Stimulated activated CD4-positive, alpha-beta T cell treated with anti-CD3 and anti-CD28 coated beads, Interleukin-4, amount 100 ng/mL, for 1 hour (primary cell): Measurements from ENCODE around the gene AURKA.

Experiments
- DNase-seq: peaks from one replicate; pipeline ENCODE4 v3.0.0-alpha.2; 2020

The AURKA gene

DNA sequence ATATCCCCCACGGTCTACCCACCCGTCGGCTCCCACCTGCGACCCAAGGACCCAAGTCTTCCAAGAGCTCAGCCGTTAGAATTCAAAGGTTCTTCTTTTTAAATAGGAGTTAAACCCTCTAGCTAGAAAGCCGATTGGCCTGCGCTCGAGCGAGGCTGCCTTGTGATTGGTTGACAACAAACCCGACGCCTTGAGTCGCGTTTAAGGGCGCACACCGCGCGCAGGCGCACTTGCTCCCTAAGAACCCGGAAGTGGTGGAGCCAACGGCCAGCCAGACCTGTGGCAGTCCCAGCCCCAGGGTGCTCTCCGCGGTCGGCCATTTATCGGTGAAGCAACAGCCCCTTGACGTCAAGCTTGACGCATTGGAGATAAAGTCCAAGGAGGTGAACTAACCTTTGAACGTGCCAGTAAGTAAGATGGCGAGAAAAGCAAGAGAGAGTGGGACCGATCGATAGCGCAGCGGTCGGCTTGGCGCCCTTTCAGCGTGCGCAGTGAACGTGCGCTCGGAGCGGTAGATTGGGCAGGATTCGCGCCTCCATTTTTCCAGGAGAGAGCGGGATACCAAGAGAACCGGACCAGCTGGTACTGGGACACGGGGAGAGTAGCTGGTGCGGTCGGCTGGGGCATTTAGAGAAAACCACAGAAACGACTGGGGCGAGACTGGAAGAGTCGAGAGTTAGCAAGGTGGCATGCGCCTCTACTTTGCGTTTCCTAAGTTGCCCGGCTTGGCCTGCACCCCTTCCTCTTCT, at the start of gene AURKA, which contains the start of gene CSTF1:
Gene AURKA, minus strand, starts transcription at position 84 of the 749 bp plus-strand sequence. CDS start 4,018 bp downstream, outside the sequence.
Gene CSTF1, plus strand, starts transcription at position 514 of the 749 bp plus-strand sequence. CDS start 2,908 bp downstream, outside the sequence.
- DNase-seq: peak; percentile 99

DNA sequence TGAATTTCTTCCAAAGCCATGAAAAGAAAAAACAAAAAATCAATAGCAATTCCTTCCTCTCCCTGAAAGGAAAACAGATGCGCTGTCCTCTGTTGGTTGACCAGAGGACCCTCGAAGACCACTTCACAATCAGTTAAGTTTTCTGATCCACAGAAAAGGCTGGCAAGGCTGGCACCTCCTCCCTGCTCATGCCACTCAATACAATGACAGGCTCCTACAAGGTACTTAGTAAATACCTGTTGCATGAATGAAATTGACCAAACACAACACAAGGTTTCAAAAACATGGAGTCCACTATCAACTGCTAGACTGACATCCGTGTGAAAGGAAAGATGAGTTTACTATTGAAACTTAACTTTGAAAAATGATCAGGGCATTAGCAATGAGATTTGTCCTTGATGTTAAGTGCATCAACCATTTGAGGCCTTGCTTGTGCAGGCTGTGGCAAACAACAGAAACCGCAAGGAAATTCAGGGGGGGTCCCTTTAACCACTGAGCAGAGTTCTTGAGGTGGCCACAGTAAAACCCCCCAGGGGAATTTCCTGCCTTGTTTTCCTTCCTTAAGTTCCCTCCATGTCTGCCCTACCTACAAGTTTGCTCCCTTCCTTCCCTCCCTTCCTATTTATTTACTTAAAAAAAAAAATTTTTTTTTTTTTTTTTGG, 48.5 kb upstream of the AURKA start:
- peak; percentile 36 for DNase-seq

DNA sequence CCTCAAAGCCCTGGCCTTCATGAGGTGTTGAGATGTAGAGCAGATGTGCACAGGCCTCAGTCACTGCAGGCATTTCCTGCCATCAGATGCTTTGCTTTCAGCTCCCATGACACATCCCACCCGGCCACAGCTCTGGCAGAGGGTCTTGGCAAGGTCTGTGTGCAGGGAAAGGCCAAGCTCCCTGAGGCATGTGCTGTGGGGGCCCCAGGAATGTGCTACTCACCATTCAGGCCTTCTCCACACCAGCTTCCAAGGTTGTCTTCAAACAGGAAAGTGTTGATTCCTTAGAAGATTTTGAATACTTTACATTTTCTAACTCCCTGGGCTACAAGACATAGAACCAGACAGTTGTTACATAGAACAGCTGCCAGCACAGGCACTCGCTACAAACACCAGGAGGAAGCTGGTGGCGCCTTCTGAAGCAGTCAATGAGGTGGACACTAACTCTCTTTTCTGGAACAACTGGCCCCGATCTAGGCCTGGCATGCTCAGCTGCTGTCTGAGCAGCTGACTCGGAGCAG, 47.8 kb upstream of the AURKA start:
- DNase-seq: no peak

DNA sequence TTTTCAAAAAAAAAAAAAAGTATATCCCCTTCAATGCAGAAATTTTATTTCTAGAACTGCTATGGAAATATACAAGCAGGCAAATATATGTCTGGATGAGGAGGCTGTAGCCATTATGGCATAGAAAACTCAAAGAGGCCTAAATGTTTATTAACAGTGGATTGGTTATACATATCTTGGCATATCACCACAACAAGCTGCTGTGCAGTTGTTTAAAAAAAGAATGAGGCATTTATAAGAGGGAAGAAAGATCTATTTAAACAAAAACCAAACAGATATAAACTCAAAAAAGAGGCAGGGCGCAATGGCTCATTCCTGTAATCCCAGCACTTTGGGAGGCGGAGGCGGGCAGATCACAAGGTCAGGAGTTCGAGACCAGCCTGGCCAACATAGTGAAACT, 46.3 kb upstream of the AURKA start:
- DNase-seq: no peak

DNA sequence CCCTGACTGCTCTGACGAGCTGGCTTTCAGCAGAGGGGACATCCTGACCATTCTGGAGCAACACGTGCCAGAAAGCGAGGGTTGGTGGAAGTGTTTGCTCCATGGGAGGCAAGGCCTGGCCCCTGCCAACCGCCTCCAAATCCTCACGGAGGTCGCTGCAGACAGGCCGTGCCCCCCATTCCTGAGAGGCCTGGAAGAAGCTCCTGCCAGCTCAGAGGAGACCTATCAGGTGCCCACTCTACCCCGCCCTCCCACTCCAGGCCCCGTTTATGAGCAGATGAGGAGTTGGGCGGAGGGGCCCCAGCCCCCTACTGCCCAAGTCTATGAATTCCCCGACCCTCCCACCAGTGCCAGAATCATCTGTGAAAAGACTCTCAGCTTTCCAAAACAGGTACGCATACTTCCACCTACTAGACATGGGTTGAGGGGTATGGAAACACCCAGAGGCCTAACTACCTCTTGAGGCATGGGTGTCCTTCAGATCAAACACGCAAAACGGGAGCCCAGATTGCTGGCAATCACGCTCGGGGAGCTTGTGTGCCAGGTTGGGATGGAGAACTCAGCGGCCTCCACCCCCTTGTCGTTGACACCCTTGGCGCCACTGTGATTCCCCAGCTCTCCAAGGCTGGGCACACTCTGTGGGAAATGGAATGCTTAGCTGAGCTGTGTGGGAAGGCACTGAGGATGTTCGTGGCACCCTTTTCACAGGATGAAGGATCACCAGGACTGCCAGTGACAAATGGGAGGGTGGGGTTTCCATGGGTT, 45.4 kb upstream of the AURKA start:
- no peak for DNase-seq

DNA sequence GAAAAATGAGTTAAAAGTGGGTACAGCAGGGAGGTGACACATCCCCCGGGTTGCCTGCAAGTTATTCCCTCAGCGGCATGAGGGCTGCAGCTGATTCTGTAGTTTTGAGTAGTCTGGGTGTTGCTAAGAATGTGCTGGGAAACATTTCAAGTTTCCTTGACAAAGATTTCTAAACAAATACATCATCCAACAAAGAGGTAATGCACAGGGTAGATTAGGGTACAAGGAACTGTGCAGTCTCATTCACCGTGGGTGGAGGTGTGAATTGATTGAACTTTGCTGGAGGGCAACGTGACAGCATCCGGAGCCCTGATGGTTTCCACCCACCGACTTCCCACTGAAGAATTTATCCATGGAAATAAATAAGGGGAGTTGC, 41.9 kb upstream of the AURKA start:
- DNase-seq: no peak

DNA sequence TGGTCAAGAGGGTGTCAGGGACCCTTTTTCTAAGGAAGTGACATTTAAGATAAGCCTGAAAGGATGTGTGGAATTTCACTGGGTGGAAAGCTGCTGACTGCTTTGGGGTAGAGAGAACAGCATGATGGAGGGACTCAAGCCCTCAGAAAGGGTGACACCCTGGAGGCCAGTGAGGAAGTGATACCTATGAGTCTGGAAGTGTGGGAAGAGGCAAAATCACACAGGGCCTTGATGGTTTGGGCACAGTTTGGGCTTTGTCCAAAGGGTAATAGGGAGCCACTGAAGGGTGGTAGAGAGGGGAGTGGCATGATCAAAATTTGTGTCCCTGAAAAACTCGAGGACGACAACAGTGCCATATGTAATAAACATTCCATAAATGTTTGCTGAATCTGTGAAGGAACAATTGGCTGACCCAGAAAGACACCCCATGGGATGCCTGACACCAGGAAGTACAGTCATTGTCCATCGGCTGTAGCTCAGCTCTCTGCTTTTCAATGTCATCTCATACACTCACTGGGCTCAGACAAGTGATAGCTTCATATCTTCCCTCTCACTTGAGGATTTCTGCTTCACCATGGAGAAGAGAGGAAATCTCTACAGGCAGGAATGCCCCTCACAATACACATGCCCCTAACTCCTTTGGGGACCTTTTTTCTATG, 41.3 kb upstream of the AURKA start:
- no peak for DNase-seq

DNA sequence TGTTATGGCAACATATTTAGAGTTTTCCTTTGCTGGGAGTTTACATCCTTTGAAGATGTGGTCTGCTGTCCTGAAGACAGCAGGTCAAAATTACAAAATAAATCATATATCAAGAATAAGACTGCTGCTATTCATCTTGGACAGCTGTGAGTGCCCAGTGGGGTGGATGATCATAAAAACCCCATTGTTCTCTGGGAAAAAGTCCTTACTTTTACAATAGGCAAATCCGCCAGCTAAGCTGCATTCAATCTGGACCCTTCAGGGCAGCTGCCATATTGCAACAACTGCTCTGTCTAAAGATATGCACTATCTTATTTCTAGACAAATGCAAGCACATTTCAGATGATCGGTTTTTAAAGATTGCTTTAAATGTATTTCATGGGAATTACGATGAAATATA, 39.5 kb upstream of the AURKA start:
- no peak for DNase-seq

DNA sequence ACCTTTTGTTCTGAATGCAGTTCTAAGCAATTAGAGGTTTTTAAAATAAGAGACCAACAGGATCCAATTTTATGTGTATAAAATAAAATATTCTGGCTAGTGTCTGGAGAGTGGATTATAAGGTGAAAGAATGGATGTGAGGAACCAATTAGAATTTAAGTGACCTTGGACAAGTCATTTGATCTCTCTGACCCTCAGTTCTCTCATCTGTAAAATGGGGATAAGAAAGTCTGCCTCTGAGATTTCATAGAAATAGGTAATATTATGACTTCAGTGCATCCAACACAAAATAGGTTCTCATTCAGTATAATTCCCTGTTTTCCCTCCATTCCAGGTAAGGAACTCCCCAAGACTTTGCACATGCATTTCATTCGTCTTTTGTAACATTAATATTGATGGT, 38.9 kb upstream of the AURKA start:
- no peak for DNase-seq

DNA sequence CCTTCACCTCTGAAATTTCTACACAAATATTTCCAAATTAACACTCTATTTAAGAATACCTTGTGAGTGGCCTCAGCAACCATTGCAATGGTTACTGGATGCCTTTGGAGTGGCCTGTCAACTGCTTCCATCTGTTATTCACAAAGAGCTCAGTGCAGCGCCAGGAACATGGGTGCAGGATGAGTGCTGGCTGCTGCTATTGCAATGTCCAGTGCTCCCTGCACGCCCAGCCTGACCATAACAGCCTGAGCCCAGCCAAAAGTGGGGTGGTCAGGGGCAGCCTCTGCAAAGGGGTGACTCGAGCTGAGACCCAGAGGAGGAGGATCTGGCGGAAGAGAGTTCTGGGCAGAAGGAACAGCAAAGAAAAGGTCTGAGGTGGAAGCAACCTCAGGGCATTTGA, 38.4 kb upstream of the AURKA start:
- DNase-seq: no peak

DNA sequence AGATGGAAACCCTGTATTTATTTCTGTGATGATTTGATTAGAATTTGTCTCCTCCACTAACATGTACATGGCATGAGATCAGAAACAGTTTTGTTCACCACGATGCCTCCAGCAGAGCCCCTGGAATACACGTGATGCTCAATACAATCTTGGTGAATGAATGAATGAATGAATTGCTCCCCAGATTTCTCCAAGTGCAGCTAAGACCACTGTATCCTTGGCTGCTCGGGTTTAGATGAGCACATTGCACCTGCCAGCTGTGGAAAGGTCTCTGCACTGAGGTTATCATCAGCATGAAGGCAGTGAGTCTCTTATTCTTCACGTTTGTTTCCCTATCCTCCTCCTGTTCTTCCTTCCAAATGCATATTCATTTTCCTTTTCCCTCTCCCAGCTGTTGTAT, 37.9 kb upstream of the AURKA start:
- no peak for DNase-seq

DNA sequence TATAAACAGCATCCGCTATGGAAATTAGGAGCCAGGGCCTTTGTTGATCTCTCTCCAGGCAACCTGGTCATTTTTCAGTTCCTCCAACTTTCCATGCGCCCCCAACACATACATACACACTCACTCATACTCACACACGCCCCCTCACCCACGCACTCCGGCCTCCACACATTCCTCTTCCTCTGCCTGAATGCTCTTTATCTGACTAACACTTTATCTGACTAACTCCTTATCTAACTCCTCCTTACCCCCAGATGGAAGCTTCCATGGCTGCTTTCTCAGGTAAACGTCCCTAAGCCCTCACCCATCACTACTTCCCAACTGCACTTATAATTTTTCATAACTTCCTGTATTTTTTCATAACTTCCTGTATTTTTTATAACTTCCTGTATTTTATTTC, 37.5 kb upstream of the AURKA start:
- DNase-seq: peak; percentile 62

DNA sequence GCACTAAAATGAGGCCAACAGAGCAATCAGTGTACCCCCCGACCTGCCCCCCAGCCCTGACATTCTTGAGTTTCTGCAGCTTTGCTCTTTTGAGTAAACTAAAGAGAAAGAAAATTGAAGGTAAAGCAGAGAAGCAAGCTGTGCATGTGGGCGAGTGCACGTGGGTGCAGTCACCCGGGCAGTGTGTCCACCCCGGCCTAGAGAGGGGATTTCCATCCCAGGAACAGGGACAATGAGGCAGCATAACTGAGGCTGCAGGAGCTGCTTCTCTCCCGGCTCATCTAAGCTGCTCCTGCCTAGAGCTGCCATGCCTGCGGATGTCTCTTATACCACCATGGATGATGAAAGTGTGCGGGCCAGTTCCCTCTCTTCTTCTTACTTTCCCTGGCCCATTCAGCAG, 36.9 kb upstream of the AURKA start:
- DNase-seq: no peak

DNA sequence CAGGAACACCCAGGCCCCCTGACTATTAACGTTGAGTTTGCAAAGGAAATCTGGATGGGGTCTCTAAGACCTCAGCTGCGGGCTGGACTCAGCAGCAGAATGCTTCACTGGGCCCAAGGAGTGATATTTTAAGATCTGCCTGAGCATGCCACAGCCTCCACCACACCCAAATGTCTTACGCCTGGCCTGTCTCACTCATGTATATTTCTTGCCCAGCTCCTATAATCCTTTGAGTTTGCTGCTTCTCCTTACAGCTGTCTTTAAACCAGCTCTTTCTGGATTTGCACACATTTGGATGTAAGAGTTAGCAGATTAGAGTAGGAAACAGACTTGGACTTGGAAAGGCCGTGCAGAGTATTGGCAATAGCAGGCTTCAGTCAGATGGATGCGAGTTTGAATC, 36.4 kb upstream of the AURKA start:
- no peak for DNase-seq

DNA sequence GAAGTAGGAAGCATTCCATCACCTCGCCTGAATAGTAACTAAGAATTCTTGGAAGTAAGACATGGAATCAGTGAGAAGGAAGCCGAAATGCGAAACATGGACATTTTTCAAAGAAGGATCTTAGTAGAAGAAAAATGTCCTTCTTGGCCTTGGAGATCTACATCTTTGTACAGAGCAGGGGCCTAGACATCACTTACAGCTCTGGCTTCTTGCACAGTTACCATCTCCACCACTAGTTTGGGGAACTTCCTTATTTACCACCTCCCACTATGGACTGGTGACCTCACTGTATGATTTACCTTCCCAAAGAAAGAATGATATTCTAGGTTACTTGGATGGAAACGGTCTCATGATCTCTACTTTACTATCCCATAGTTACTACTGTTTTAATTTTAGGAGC, 35.8 kb upstream of the AURKA start:
- no peak for DNase-seq

DNA sequence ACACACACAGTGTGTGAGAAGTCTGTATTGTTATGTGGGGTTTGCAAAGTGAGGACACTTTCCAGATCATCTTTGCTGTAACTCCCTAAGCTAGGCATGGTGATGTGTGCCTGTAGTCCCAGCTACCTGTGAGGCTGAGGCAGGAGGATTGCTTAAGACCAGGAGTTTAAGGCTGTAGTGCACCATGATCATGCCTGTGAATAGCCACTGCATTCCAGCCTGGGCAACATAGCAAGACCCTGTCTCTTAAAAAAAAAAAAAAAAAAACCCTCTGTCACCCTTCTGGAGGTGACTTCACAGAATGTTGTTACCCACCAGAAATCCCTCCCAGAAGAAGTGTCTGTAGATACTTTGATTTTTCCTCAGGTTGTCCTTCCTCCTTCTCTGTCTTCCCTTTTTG, 34.9 kb upstream of the AURKA start:
- DNase-seq: no peak

DNA sequence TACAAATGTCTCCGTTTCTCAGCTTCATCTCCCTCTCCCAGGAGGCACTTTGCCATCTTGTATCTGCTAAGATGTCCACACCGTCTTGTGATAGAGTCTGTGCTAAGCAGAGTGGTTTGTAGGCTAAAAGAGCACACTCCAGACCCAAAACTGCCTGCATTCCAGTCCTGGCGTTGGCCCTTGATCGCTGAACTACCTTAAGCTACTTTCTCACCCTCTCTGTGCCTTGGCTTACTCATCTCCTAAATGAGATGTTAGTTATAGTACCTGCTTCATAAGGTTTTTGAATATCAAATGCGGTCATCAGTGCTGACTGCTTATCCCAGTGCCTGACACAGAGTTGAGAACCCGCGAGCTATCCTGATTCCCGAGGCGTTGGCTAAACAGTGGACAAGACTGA, 34.0 kb upstream of the AURKA start:
- no peak for DNase-seq

DNA sequence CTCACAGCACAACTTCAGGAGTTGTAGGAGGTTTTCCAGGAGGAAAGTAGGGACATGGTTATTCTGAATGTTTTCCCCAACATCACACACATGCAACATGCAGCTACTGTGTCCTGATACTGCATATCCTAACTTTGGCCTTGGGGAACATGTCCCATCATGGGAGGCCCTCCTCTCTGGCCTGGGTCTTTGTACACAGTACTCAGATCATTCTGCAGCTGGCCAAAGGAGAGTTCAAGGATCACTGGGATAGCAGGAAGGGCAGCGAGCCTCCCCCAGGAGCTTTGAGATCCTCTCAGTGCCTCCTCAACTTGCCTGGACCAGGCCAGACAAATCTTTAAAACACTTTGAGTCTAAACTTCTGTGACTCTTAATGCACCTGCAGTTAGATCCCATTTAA, 32.9 kb upstream of the AURKA start:
- no peak for DNase-seq

DNA sequence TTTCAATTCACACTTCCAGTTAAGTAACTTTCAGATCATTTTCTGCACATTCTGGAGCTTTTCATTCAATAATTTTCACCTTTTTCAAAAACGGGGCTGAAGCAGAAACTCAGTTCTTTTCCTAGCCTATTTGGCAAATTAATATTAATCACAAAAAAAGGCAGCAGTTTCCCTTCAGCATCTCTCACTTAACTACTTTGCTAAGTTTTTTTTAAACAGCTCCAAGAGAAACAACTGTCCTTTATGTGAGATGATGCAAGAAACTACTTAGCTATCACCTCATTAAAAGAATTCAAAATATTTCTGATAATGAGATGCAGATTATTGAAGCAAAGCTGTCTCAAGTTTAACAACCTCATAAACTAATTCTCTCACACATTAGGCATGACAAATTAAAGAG, 31.9 kb upstream of the AURKA start:
- no peak for DNase-seq

DNA sequence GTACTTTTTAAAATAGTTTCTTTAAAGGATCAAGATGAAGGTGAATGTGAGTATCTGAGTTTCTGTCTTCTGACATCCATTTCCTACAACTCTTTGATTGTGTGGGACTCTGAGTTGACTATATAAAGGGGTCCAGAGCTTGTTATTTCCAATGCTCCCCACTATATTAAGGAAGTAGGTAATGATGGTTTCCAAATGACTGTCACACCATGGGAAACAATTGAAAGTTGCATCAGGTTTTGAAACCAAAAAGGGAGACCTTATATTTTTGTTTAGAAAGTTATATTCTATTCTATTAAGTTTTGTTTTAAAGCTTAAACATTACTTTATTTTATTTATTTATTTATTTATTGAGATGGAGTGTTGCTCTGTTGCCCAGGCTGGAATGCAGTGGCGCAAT, 31.2 kb upstream of the AURKA start:
- no peak for DNase-seq

DNA sequence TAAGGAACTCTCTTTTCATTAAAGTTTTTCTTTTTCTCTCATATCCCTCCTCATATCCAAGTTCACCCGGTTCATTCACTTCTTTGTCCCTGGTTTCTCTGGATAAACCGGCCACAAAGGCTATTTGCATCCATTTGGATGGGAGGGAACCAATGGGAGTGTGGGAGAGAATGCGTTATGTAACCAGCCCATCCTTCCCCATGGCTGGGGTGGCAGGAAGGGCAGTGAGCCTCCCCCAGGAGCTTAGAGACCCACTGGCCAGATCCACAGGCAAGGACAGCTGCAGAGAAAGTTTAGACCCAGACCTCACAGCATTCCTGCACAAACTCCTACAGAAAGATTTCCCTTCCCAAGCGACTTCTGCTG, 30.8 kb upstream of the AURKA start:
- no peak for DNase-seq

DNA sequence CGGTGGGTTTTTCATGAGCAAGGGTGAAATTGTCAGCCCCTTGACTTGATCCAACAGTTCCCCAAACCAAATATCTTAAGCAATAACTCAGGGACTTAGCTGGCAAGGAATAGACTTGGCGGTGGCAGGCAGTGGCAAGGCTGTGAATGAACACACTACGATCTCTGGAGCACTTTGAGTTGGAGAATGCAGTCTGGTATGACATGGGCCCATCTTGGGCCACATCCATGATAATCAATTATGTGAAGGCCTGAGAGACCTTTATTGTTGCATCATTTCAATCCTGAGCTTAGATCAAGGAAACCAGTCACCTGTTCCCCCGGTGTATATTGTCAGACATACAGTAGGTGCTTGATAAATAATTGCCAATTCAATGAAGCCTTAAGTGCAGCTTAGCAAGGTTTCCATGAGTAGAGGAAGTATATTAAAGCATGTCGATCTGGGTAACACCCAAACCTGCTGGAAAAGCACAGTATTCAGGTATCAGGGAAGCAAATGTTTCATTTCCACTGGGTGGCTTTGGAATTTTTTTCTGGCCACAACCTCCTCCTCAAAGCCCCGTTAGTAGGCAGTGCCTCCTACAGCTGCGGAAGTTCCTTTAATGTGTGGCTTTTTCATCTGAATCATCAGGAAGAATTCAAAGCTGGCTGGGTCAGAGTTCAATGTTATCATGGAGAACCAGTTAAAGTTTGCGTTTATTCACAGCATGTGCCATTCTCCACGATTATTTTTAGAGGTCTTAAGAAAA, 30.2 kb upstream of the AURKA start:
- no peak for DNase-seq
